Suprapubic skin (tissue), 4 donors: Measurements from ENCODE around the gene GLB1L2. TPM values are rescaled to one million over a fixed set of nuclear protein-coding genes. Genes with fewer than 3 reads are reported as not detected.

Experiments
- DNase-seq, 2 donors: peaks; one replicate each; pipeline ENCODE4 v3.0.0-alpha.2; 2019; ENCODE audit warnings: low spot score in 2 of 2
- H3K27ac ChIP-seq: fragments of 200-600 bp; sonication (generic); one replicate; pipeline ENCODE4 v1.5.1; 2019
- H3K27me3 ChIP-seq: fragments of 200-600 bp; sonication (generic); one replicate; pipeline ENCODE4 v1.5.1; 2019
- H3K36me3 ChIP-seq: fragments of 200-600 bp; sonication (generic); one replicate; pipeline ENCODE4 v1.5.1; 2019
- H3K4me1 ChIP-seq: fragments of 200-600 bp; sonication (generic); one replicate; pipeline ENCODE4 v1.5.1; 2019
- H3K4me3 ChIP-seq: fragments of 200-600 bp; sonication (generic); one replicate; pipeline ENCODE4 v1.5.1; 2019; ENCODE audit warnings: mild to moderate bottlenecking
- H3K9me3 ChIP-seq: fragments of 200-600 bp; sonication (generic); one replicate; pipeline ENCODE4 v1.5.1; 2019
- CTCF ChIP-seq, 2 donors: fragments of 200-600 bp in 1 of 2; fragments of 450-650 bp in 1 of 2; sonication (generic) in 1 of 2; IDR thresholded peaks; one replicate each; pipeline ENCODE4 v1.5.1; 2016 to 2019; ENCODE audit warnings: antibody characterized with exemption in 2 of 2, mild to moderate bottlenecking in 1 of 2, moderate library complexity in 1 of 2
- EP300 ChIP-seq: sonication (generic); formaldehyde crosslinking; IDR thresholded peaks from one replicate; pipeline ENCODE4 v1.6.1; 2017; ENCODE audit warnings: antibody characterized with exemption
- POLR2A ChIP-seq, 2 donors: fragments of 450-650 bp; IDR thresholded peaks; one replicate each; pipeline ENCODE4 v1.6.1; 2017; ENCODE audit warnings: antibody characterized with exemption in 2 of 2, mild to moderate bottlenecking in 2 of 2, moderate library complexity in 2 of 2
- POLR2AphosphoS5 ChIP-seq, 3 donors: sonication (generic); formaldehyde crosslinking; IDR thresholded peaks; one replicate each; pipeline ENCODE4 v1.6.1; 2017; ENCODE audit warnings: antibody characterized with exemption in 3 of 3
- WGBS: methylation state at CpG from one replicate; pipeline ENCODE4 v1.1.5; 2018; 5-methylcytosine and 5-hydroxymethylcytosine counted together
- total RNA-seq, 4 donors: library from RNA; depleted of rRNA; stranded (reverse); fragments of >200 nt; gene quantifications; one replicate each; pipeline ENCODE4 v1.1.0, GENCODE V29; 2016

GLB1L2 gene
- total RNA-seq, 4 donors from 2014 or later = 11.5 to 28.3 (median 21.8) TPM

- Histone ChIP-seq H3K27ac (no peak overlapping the region), H3K9me3 (no peaks in the 10 kb centered on the region), H3K36me3 (no peaks in the 10 kb centered on the region), H3K27me3 (peaks cover 35% of the 10 kb centered on the region), H3K4me3 (no peak overlapping the region), H3K4me1 (no peaks in the 10 kb centered on the region)
- TF ChIP-seq CTCF (IDR thresholded peaks at IDR 0.05) = no peak
- no peak for TF ChIP-seq EP300
- no peak for TF ChIP-seq POLR2A (IDR thresholded peaks at IDR 0.05)
- TF ChIP-seq POLR2AphosphoS5 (IDR thresholded peaks at IDR 0.05) = no peak
- DNase-seq = no peak
- WGBS = 60% methylated on average over 11 of the region's 11 CpGs
These were observed 66.3 kb downstream of the GLB1L2 start for GRCh38 chr11:134398079-134398444.

DNA sequence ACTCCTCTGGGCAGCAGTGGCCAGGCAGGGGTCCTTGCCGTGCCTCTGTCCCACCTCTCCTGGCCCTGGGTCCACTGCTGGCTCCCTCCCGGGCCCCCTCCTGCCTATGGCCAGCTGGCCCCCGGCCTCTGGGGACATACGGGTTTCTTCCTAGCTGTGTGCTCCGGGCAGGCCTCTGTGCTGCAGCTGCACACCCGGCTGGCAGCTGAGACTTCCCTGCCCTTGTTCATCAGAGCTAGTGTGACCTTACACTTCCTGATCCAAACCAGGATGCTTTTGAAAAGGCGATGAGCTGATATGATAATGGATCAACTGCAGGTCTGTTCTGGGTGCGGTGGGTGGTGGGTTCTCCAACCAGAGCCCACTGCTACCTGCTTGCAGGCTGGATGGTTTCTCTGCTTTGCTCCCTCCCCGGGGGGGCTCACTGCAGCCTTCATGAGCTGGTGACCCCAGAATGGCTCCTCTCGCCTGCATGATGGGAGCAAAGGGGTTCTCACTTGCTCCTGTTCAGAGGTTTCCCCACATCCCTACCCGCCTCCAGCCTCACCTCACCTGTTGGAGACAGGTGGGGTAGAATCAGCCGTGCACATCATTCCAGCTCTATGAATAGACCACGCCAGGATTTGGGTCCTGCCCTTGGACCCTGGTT lies 67.0 kb downstream of the GLB1L2 start:
- Histone ChIP-seq H3K27me3 (peaks cover 38% of the 10 kb centered on the region), H3K36me3 (no peaks in the 10 kb centered on the region), H3K27ac (no peak overlapping the region), H3K9me3 (no peaks in the 10 kb centered on the region), H3K4me3 (no peak overlapping the region), H3K4me1 (no peaks in the 10 kb centered on the region)
- WGBS = 57% methylated on average over 8 of the region's 13 CpGs
- DNase-seq = no peak
- no peak for TF ChIP-seq CTCF (IDR thresholded peaks at IDR 0.05)
- no peak for TF ChIP-seq POLR2A (IDR thresholded peaks at IDR 0.05)
- no peak for TF ChIP-seq POLR2AphosphoS5 (IDR thresholded peaks at IDR 0.05)
- no peak for TF ChIP-seq EP300

- no peak overlapping the region for H3K4me3 ChIP-seq
- no peaks in the 10 kb centered on the region for H3K9me3 ChIP-seq
- WGBS = 91% methylated on average over 5 of the region's 8 CpGs
- H3K27ac ChIP-seq = no peak overlapping the region
- H3K27me3 ChIP-seq = peaks cover 38% of the 10 kb centered on the region
- DNase-seq = no peak
- no peaks in the 10 kb centered on the region for H3K4me1 ChIP-seq
- no peaks in the 10 kb centered on the region for H3K36me3 ChIP-seq
- no peak for TF ChIP-seq CTCF (IDR thresholded peaks at IDR 0.05)
- TF ChIP-seq POLR2AphosphoS5 (IDR thresholded peaks at IDR 0.05) = no peak
- no peak for TF ChIP-seq POLR2A (IDR thresholded peaks at IDR 0.05)
- no peak for TF ChIP-seq EP300
These were observed 67.5 kb downstream of the GLB1L2 start for GRCh38 chr11:134399293-134399654.

- Histone ChIP-seq H3K27ac (no peak overlapping the region), H3K27me3 (peaks cover 45% of the 10 kb centered on the region), H3K4me1 (no peaks in the 10 kb centered on the region), H3K4me3 (no peak overlapping the region), H3K36me3 (no peaks in the 10 kb centered on the region), H3K9me3 (no peaks in the 10 kb centered on the region)
- DNase-seq = no peak
- 87% methylated on average over 4 of the region's 7 CpGs for WGBS
- TF ChIP-seq POLR2AphosphoS5 (IDR thresholded peaks at IDR 0.05) (no peak), EP300 (no peak), POLR2A (IDR thresholded peaks at IDR 0.05) (no peak), CTCF (IDR thresholded peaks at IDR 0.05) (no peak)
These were observed 68.2 kb downstream of the GLB1L2 start for GRCh38 chr11:134399996-134400395.

DNA sequence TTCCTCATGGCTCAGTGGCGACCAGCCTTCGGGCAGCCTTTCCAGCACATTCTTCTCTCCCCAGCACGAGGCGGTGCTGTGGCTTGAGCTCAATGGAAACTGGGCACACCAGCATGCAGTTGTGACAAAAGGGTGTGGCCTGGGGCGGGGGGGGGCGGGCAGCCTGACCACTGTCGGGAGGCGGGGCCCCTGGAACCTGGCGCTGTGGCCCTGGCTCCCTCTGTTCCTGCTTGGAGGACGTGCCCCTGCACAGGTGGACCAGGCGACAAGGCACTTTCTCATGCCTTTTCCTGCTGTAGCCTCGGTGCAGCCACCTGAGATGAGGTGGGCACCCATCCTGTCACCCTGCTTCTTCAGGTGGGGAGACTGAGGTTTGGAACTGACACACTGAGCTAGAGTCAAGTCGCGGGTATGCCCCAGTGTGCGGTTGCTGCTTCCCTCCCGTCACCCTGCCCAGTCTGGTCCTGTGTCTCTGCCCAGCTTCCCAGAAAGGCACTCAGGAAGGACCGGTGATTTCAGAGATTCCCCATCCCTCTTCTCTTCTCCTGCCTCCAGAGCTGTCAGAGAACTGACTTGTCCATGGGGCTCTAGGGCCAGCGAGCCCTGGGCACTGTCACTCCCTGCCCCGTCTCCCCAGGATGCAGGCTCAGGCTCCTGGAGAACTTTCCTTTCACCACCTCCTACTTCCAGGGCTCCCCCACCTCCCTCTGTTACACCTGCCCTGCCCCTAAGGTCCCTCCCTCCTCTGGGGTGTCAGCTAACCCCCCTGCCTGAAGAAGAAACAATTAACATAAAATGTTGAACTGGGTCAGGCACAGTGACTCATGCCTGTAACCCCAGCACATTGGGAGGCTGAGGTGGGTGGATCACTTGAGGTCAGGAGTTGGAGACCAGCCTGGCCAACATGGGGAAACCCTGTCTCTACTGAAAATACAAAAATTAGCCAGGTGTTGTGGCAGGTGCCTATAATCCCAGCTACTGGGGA lies 70.3 kb downstream of the GLB1L2 start:
- Histone ChIP-seq H3K9me3 (no peaks in the 10 kb centered on the region), H3K27me3 (peaks cover 62% of the 10 kb centered on the region), H3K4me3 (no peak overlapping the region), H3K27ac (no peak overlapping the region), H3K4me1 (no peaks in the 10 kb centered on the region), H3K36me3 (no peaks in the 10 kb centered on the region)
- WGBS = 71% methylated on average over 12 of the region's 19 CpGs
- DNase-seq = no peak
- TF ChIP-seq POLR2AphosphoS5 (IDR thresholded peaks at IDR 0.05) (no peak), EP300 (no peak), POLR2A (IDR thresholded peaks at IDR 0.05) (no peak), CTCF (IDR thresholded peaks at IDR 0.05) (no peak)
